Dermis microvascular lymphatic vessel endothelial cell (primary cell): ENCODE results near the gene PRKACG. TPM values are rescaled to one million over a fixed set of nuclear protein-coding genes. Genes with fewer than 3 reads are reported as not detected.

Experiments
- total RNA-seq: library from RNA; depleted of rRNA; stranded (reverse); fragments of >200 nt; gene quantifications from 2 replicates; pipeline ENCODE4 v1.2.1, GENCODE V29; 2014

The PRKACG gene
- total RNA-seq, 1 donor from 2014 or later, result not detected

Other genes with a start within 250 kb of the PRKACG start
- gene FXN, start 21.6 kb upstream of the PRKACG start, total RNA-seq, result 2.3 TPM in 2 replicates
- gene TJP2, start 160.2 kb upstream of the PRKACG start, total RNA-seq, result 45.7 and 54.4 TPM in 2 replicates